Measurements from ENCODE around the gene TMIGD3.

Gene TMIGD3

GRCh38 chr1:111452581-111452980, 50.9 kb downstream of the TMIGD3 start:
- DNase-seq (ENCODE audit: low read depth), result no peak
- H3K4me3 ChIP-seq (ENCODE audit: low read depth, low read length), result no peak overlapping the region

- peak overlapping the region; percentile 95 for H3K4me3 ChIP-seq (ENCODE audit: low read depth, low read length)
These were observed 53.2 kb downstream of the TMIGD3 start for GRCh38 chr1:111450185-111450584.

GRCh38 chr1:111449703-111450017, 53.8 kb downstream of the TMIGD3 start:
- no peak for DNase-seq (ENCODE audit: low read depth)
- H3K4me3 ChIP-seq (ENCODE audit: low read depth, low read length), result peak overlapping the region; percentile 95

More at GRCh38 chr1:111450185-111450584, 53.2 kb downstream of the TMIGD3 start:
- no peak for DNase-seq (ENCODE audit: low read depth)

GRCh38 chr1:111448918-111449702, 54.3 kb downstream of the TMIGD3 start, which contains the start of the genes ATP5PB and WDR77:
Gene ATP5PB, plus strand, starts transcription at chr1:111449464. Its CDS starts 78 bp downstream, at chr1:111449542.
Gene WDR77, minus strand, starts transcription at chr1:111449256. Its CDS starts 87 bp downstream, at chr1:111449169.
- DNase-seq (ENCODE audit: low read depth), result peak; percentile 95
- peak within 1 kb of the TSS; percentile 95 for H3K4me3 ChIP-seq (ENCODE audit: low read depth, low read length)

- DNase-seq (ENCODE audit: low read depth), result no peak
- H3K4me3 ChIP-seq (ENCODE audit: low read depth, low read length), result peak overlapping the region; percentile 95
These were observed 54.9 kb downstream of the TMIGD3 start for GRCh38 chr1:111448482-111448917.

GRCh38 chr1:111446967-111447892, 56.2 kb downstream of the TMIGD3 start:
- peak overlapping the region; percentile 95 for H3K4me3 ChIP-seq (ENCODE audit: low read depth, low read length)
- no peak for DNase-seq (ENCODE audit: low read depth)

GRCh38 chr1:111446546-111446945, 56.9 kb downstream of the TMIGD3 start:
- no peak overlapping the region for H3K4me3 ChIP-seq (ENCODE audit: low read depth, low read length)

GRCh38 chr1:111444031-111444430, 59.4 kb downstream of the TMIGD3 start:
- no peak for DNase-seq (ENCODE audit: low read depth)

More at GRCh38 chr1:111446546-111446945, 56.9 kb downstream of the TMIGD3 start:
- no peak for DNase-seq (ENCODE audit: low read depth)

GRCh38 chr1:111442457-111442856, 61.0 kb downstream of the TMIGD3 start:
- H3K4me3 ChIP-seq (ENCODE audit: low read depth, low read length), result no peak overlapping the region
- DNase-seq (ENCODE audit: low read depth), result no peak

More at GRCh38 chr1:111444031-111444430, 59.4 kb downstream of the TMIGD3 start:
- H3K4me3 ChIP-seq (ENCODE audit: low read depth, low read length), result no peak overlapping the region

- DNase-seq (ENCODE audit: low read depth), result no peak
- no peak overlapping the region for H3K4me3 ChIP-seq (ENCODE audit: low read depth, low read length)
These were observed 61.8 kb downstream of the TMIGD3 start for GRCh38 chr1:111441573-111442192.

- H3K4me3 ChIP-seq (ENCODE audit: low read depth, low read length), result no peak overlapping the region
- no peak for DNase-seq (ENCODE audit: low read depth)
These were observed 63.7 kb downstream of the TMIGD3 start for GRCh38 chr1:111439461-111440351.

- DNase-seq (ENCODE audit: low read depth), result no peak
- H3K4me3 ChIP-seq (ENCODE audit: low read depth, low read length), result no peak overlapping the region
These were observed 66.7 kb downstream of the TMIGD3 start for GRCh38 chr1:111436726-111437125.
